HCT116 (cell line): ENCODE data around the gene GRIK4. TPM values are rescaled to one million over a fixed set of nuclear protein-coding genes. Genes with fewer than 3 reads are reported as not detected.

Experiments used
- ATAC-seq: fragments of 200-7000 bp; cut with Tn5 transposase; 2 replicates; pipeline ENCODE4 v1.9.1; 2020; ENCODE audit warnings: mild to moderate bottlenecking, moderate library complexity
- BruUV-seq: library from RNA; stranded (reverse); fragments of 400-500 nt; replicated peaks from 2 replicates; lab custom pipeline; 2021; lab: Mats Ljungman, UMichigan
- CTCF ChIA-PET: fragments of 300-600 bp; sonication (Branson Sonifier 250); formaldehyde crosslinking; loops from one replicate; lab custom pipeline; 2021; ENCODE audit warnings: antibody characterized with exemption; lab: Charles Lee
- POLR2A ChIA-PET: fragments of 300-600, 350-600 bp; sonication (Branson Sonifier 250); formaldehyde crosslinking; loops from one replicate; lab custom pipeline; 2021; ENCODE audit warnings: antibody characterized with exemption; lab: Charles Lee
- RAD21 ChIA-PET, 2 experiments: fragments of 300-600 bp; sonication (Branson Sonifier 250); formaldehyde crosslinking; loops; one replicate each; lab custom pipeline; 2023; ENCODE audit warnings: low total read pairs in 2 of 2; ENCODE audit not compliant: uncharacterized antibody in 2 of 2, unreplicated experiment in 2 of 2, low non-redundant PET in 1 of 2; lab: Charles Lee
- DNase-seq: peaks from one replicate; pipeline ENCODE4 v3.0.0-alpha.2; 2010; ENCODE audit warnings: low read depth, low spot score
- H2AFZ ChIP-seq: fragments of 200-600 bp; shearing (Covaris generic), sonication (generic); 2 replicates; pipeline ENCODE4 v1.6.1; 2017; ENCODE audit warnings: low read depth, mixed run types, mixed read lengths, antibody characterized with exemption, low read length; ENCODE audit not compliant: poor library complexity, severe bottlenecking
- H3K27ac ChIP-seq: 2 replicates; pipeline ENCODE4 v1.5.1; 2012; ENCODE audit warnings: low read depth, low read length
- H3K27me3 ChIP-seq: fragments of 200-600 bp; sonication (generic); 2 replicates; pipeline ENCODE4 v1.6.1; 2016; ENCODE audit warnings: mixed run types, low read length, mixed read lengths; ENCODE audit not compliant: insufficient read depth
- H3K36me3 ChIP-seq, 2 experiments: fragments of 200-500 bp in 1 of 2; fragments of 200-600 bp in 1 of 2; sonication (Bioruptor generic) in 1 of 2; sonication (generic) in 1 of 2; 2 replicates each; pipeline versions ENCODE4 v1.5.1 to v1.6.1; 2014 to 2016; ENCODE audit warnings: low read length in 2 of 2, inconsistent platforms in 1 of 2, mixed read lengths in 1 of 2, mixed run types in 1 of 2; ENCODE audit not compliant: insufficient read depth in 2 of 2, control insufficient read depth in 1 of 2
- H3K4me1 ChIP-seq, 2 experiments: fragments of 200-600 bp in 1 of 2; sonication (generic) in 1 of 2; 2 replicates each; pipeline versions ENCODE4 v1.5.1 to v1.6.1; 2012 to 2017; ENCODE audit warnings: low read length in 2 of 2, inconsistent platforms in 1 of 2, mild to moderate bottlenecking in 1 of 2, mixed read lengths in 1 of 2, mixed run types in 1 of 2, moderate library complexity in 1 of 2; ENCODE audit not compliant: insufficient read depth in 2 of 2, control insufficient read depth in 1 of 2
- H3K4me2 ChIP-seq: fragments of 200-600 bp; sonication (generic); 2 replicates; pipeline ENCODE4 v1.6.1; 2017; ENCODE audit warnings: mixed run types, low read length, mixed read lengths
- H3K4me3 ChIP-seq, 2 experiments: fragments of 200-600 bp in 1 of 2; sonication (generic) in 1 of 2; replicated peaks in 1 of 2; 2 replicates each; pipeline ENCODE4 v1.5.1; 2011 to 2016; ENCODE audit warnings: low read length in 2 of 2, control low read depth in 1 of 2, low read depth in 1 of 2, mild to moderate bottlenecking in 1 of 2, mixed read lengths in 1 of 2, mixed run types in 1 of 2
- H3K79me2 ChIP-seq: fragments of 200-600 bp; sonication (generic); 2 replicates; pipeline ENCODE4 v1.6.1; 2017; ENCODE audit warnings: mild to moderate bottlenecking, mixed run types, low read length, moderate library complexity, mixed read lengths; ENCODE audit not compliant: insufficient read depth
- H3K9ac ChIP-seq: fragments of 200-600 bp; sonication (generic); 2 replicates; pipeline ENCODE4 v1.6.1; 2016; ENCODE audit warnings: low read length, mixed read lengths
- H3K9me2 ChIP-seq: fragments of 200-600 bp; sonication (generic), shearing (Covaris generic); 2 replicates; pipeline ENCODE4 v1.6.1; 2017; ENCODE audit warnings: mixed run types, mild to moderate bottlenecking, moderate library complexity; ENCODE audit not compliant: insufficient read depth
- H3K9me3 ChIP-seq, 2 experiments: fragments of 200-500 bp in 1 of 2; fragments of 200-600 bp in 1 of 2; sonication (Bioruptor generic) in 1 of 2; sonication (generic) in 1 of 2; 2 replicates each; pipeline ENCODE4 v1.6.1; 2014 to 2017; ENCODE audit warnings: low read length in 2 of 2, mixed read lengths in 2 of 2, inconsistent platforms in 1 of 2, low read depth in 1 of 2, mild to moderate bottlenecking in 1 of 2, mixed run types in 1 of 2, moderate library complexity in 1 of 2; ENCODE audit not compliant: control insufficient read depth in 1 of 2, insufficient read depth in 1 of 2
- H4K20me1 ChIP-seq: fragments of 200-600 bp; sonication (generic), shearing (Covaris generic); 2 replicates; pipeline ENCODE4 v1.6.1; 2017; ENCODE audit warnings: mixed run types, mild to moderate bottlenecking, moderate library complexity; ENCODE audit not compliant: insufficient read depth
- ATF3 ChIP-seq: IDR thresholded peaks from 2 replicates; pipeline ENCODE4 v1.6.1; 2012
- FOSL1 ChIP-seq: IDR thresholded peaks from 2 replicates; pipeline ENCODE4 v1.6.1; 2012; ENCODE audit warnings: low read depth
- POLR2A ChIP-seq: IDR thresholded peaks from 2 replicates; pipeline ENCODE4 v1.7.0; 2011; ENCODE audit warnings: borderline replicate concordance; ENCODE audit not compliant: insufficient read depth, insufficient read length; ENCODE audit errors: extremely low read depth
- RAD21 ChIP-seq: IDR thresholded peaks from 2 replicates; pipeline ENCODE4 v1.6.1; 2012; ENCODE audit warnings: low read depth, mild to moderate bottlenecking
- REST ChIP-seq: IDR thresholded peaks from 2 replicates; pipeline ENCODE4 v1.6.1; 2012; ENCODE audit warnings: low read depth
- TCF7L2 ChIP-seq: IDR thresholded peaks from 2 replicates; pipeline ENCODE4 v1.7.0; 2011; ENCODE audit warnings: borderline replicate concordance, inconsistent platforms; ENCODE audit not compliant: insufficient read depth, insufficient read length; ENCODE audit errors: extremely low read depth
- YY1 ChIP-seq: IDR thresholded peaks from 2 replicates; pipeline ENCODE4 v1.6.1; 2011; ENCODE audit warnings: low read length, low read depth, moderate library complexity, mild to moderate bottlenecking; ENCODE audit not compliant: insufficient replicate concordance; ENCODE audit errors: extremely low read depth
- ZFX ChIP-seq: fragments of 450-650 bp; IDR thresholded peaks from 2 replicates; pipeline ENCODE4 v1.6.1; 2017
- intact Hi-C: fragments of 100-400 bp; cut with micrococcal nuclease; formaldehyde crosslinking; loops from 2 replicates; pipeline ENCODE4 v1.10.0; 2022
- total RNA-seq: library from RNA; stranded (reverse); gene quantifications from one replicate; pipeline ENCODE4 v1.2.1, GENCODE V29; 2021; ENCODE audit not compliant: unreplicated experiment

The GRIK4 gene
- total RNA-seq, 1 experiment from 2014 or later: 0.52 TPM

GRCh38 chr11:120576606-120577005 is 65.1 kb downstream of the GRIK4 start:
- Histone ChIP-seq H3K27me3 (peaks cover 4% of the 10 kb centered on the region; the same call in 1 of the 2 replicates), H2AFZ (no peak overlapping the region), H3K9me2 (no peaks in the 10 kb centered on the region), H3K9me3 (no peaks in the 10 kb centered on the region), H4K20me1 (no peaks in the 10 kb centered on the region), H3K4me2 (no peak overlapping the region), H3K27ac (no peak overlapping the region), H3K9ac (no peak overlapping the region), H3K36me3 (no peaks in the 10 kb centered on the region), H3K4me1 (no peaks in the 10 kb centered on the region; a peak in 1 of 4 replicates), H3K4me3 (no peak overlapping the region), H3K79me2 (no peaks in the 10 kb centered on the region)
- POLR2A ChIA-PET: no interaction called here
- BruUV-seq: no TSS peak
- ATAC-seq: no peak
- DNase-seq: no peak
- TF ChIP-seq YY1 (no peak), POLR2A (no peak), REST (no peak), ATF3 (no peak), ZFX (no peak), FOSL1 (no peak), TCF7L2 (no peak), RAD21 (no peak)
- RAD21 ChIA-PET: no interaction called here
- intact Hi-C loops: no loop called here
- CTCF ChIA-PET: no interaction called here
